GM19035 (cell line): ENCODE data around the gene NCEH1.

Source experiments
- ATAC-seq: cut with Tn5 transposase; IDR thresholded peaks from one replicate; pipeline ENCODE4 v1.9.1; 2021; ENCODE audit not compliant: unreplicated experiment

Gene NCEH1

DNA sequence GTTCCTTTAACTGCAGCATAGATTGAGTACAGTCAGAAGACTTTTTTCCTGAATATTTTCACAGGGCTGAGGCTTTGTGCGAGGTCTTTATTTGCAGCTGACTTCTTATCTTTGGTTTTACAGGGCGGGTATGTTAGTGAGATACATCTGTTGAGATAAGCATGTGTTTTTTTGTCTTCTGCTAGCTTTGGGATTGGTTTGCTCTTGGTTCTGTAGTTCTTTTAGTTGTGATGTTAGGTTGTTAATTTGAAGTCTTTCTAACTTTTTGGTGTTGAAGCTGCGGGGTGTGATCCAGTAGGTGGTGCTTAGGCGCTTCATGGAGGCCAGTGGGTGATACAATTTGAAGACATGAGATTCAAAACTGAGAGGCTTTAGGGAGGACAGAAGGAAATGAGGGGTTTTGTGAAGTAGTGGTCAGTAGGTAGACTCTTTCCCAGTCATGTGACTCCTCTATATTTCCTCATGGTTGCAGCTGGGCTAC is 119.7 kb downstream of the NCEH1 start:
- no peak for ATAC-seq

- no peak for ATAC-seq
Measured at GRCh38 chr3:172586436-172586835, 124.4 kb downstream of the NCEH1 start.

GRCh38 chr3:172585954-172586353 is 124.9 kb downstream of the NCEH1 start:
- no peak for ATAC-seq

GRCh38 chr3:172582712-172583111 is 128.2 kb downstream of the NCEH1 start:
- no peak for ATAC-seq

DNA sequence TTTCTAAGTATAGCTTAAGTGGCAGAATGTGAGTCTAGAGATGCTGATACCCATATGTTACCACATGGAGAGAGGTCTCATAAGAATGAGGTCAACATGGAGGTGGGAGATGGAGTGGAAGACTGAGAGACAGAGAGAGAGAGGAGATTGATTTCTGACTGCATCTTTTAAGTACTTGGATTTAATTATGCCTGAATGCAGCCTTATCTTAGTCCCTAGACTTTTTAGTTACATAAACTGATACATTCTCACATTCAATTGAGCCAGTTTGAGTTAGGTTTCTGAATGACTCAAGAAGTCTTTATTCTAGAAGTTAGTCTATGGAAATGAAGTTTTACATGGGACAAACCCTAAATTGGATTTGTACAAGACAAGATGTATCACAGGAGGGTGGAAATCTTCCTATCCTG is 129.1 kb downstream of the NCEH1 start:
- ATAC-seq = no peak

DNA sequence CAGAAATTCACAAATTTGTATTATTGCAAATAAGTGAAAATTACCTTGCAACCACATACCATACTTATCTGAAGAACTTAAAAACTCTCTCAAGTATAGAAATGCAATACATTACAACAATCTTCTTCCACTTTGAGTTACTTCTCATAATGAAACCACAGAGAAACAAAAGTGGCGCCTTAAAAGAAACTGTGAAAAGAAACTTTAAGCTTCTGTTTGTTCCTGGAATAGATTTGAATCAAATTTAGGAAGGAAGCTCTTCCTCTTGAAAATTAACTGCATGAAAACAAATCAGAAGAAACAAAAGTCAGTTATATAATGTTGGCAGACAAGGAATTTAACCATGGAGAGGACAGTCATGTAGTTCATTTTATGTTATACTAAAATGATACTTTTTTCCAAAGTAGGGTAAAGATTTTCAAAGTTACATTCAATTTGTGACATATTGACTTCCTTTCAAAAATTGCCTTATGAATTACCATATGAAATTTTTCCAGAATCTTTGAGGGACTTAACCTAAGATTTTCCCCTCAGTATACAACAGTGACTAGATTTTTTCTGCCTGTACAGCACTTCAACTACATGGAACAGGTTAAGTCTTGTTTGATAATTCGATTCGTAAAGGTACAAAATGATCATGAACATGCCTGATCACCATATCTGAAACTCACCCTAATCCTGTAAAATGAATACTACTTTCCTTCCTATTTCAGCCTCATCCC is 130.0 kb downstream of the NCEH1 start:
- peak; percentile 73 for ATAC-seq
